ENCODE data around the gene ATP23.

ATP23 gene

GRCh38 chr12:57907281-57907680 lies 34.1 kb upstream of the ATP23 start:
- no peak for DNase-seq (ENCODE audit: low read depth in 4 of 4, low spot score in 1 of 4)

GRCh38 chr12:57908511-57908910 lies 32.9 kb upstream of the ATP23 start:
- DNase-seq (ENCODE audit: low read depth in 4 of 4, low spot score in 1 of 4): no peak

GRCh38 chr12:57909056-57909455 lies 32.3 kb upstream of the ATP23 start:
- DNase-seq (ENCODE audit: low read depth in 4 of 4, low spot score in 1 of 4): no peak

- DNase-seq (ENCODE audit: low read depth in 4 of 4, low spot score in 1 of 4): no peak
Measured at GRCh38 chr12:57909611-57910010, 31.8 kb upstream of the ATP23 start.

GRCh38 chr12:57918147-57918546 lies 23.2 kb upstream of the ATP23 start:
- DNase-seq (ENCODE audit: low read depth in 4 of 4, low spot score in 1 of 4): no peak

GRCh38 chr12:57927086-57927485 lies 14.3 kb upstream of the ATP23 start:
- no peak for DNase-seq (ENCODE audit: low read depth in 4 of 4, low spot score in 1 of 4)

- DNase-seq (ENCODE audit: low read depth in 4 of 4, low spot score in 1 of 4): no peak
Measured at GRCh38 chr12:57929092-57929830, 12.1 kb upstream of the ATP23 start.

GRCh38 chr12:57934819-57935218 lies 6.5 kb upstream of the ATP23 start:
- no peak for DNase-seq (ENCODE audit: low read depth in 4 of 4, low spot score in 1 of 4)

- no peak for DNase-seq (ENCODE audit: low read depth in 4 of 4, low spot score in 1 of 4)
Measured at GRCh38 chr12:57935331-57935730, 6.0 kb upstream of the ATP23 start.

GRCh38 chr12:57935839-57936512 lies 5.4 kb upstream of the ATP23 start:
- DNase-seq (ENCODE audit: low read depth in 4 of 4, low spot score in 1 of 4): peak; percentile 57 to 84 (median 76)

- DNase-seq (ENCODE audit: low read depth in 4 of 4, low spot score in 1 of 4): no peak
Measured at GRCh38 chr12:57936513-57936883, 4.9 kb upstream of the ATP23 start.

- no peak for DNase-seq (ENCODE audit: low read depth in 4 of 4, low spot score in 1 of 4)
Measured at GRCh38 chr12:57939291-57939690, 2.1 kb upstream of the ATP23 start.

- no peak for DNase-seq (ENCODE audit: low read depth in 4 of 4, low spot score in 1 of 4)
Measured at GRCh38 chr12:57940052-57940914, 1.1 kb upstream of the ATP23 start.

- DNase-seq (ENCODE audit: low read depth in 4 of 4, low spot score in 1 of 4): no peak
Measured at GRCh38 chr12:57940915-57941164, 527 bp upstream of the ATP23 start.

GRCh38 chr12:57943438-57944080 lies 2.2 kb downstream of the ATP23 start:
- DNase-seq (ENCODE audit: low read depth in 4 of 4, low spot score in 1 of 4): no peak

- DNase-seq (ENCODE audit: low read depth in 4 of 4, low spot score in 1 of 4): no peak
Measured at GRCh38 chr12:57944313-57945023, 3.1 kb downstream of the ATP23 start.

GRCh38 chr12:57952766-57953165 lies 11.4 kb downstream of the ATP23 start:
- DNase-seq (ENCODE audit: low read depth in 4 of 4, low spot score in 1 of 4): no peak

- DNase-seq (ENCODE audit: low read depth in 4 of 4, low spot score in 1 of 4): no peak
Measured at GRCh38 chr12:57954768-57955167, 13.4 kb downstream of the ATP23 start.

- DNase-seq (ENCODE audit: low read depth in 4 of 4, low spot score in 1 of 4): no peak
Measured at GRCh38 chr12:57958061-57958657, 16.8 kb downstream of the ATP23 start.

- DNase-seq (ENCODE audit: low read depth in 4 of 4, low spot score in 1 of 4): no peak
Measured at GRCh38 chr12:57964421-57964820, 23.1 kb downstream of the ATP23 start.

- no peak for DNase-seq (ENCODE audit: low read depth in 4 of 4, low spot score in 1 of 4)
Measured at GRCh38 chr12:57965766-57966165, 24.4 kb downstream of the ATP23 start.

Measured in stimulated activated CD4-positive, alpha-beta T cell treated with anti-CD3 and anti-CD28 coated beads, Interleukin-1b, Interleukin-23, amount 100 ng/mL, for 24 hours (primary cell).